ENCODE data around the gene PDE12.

DNA sequence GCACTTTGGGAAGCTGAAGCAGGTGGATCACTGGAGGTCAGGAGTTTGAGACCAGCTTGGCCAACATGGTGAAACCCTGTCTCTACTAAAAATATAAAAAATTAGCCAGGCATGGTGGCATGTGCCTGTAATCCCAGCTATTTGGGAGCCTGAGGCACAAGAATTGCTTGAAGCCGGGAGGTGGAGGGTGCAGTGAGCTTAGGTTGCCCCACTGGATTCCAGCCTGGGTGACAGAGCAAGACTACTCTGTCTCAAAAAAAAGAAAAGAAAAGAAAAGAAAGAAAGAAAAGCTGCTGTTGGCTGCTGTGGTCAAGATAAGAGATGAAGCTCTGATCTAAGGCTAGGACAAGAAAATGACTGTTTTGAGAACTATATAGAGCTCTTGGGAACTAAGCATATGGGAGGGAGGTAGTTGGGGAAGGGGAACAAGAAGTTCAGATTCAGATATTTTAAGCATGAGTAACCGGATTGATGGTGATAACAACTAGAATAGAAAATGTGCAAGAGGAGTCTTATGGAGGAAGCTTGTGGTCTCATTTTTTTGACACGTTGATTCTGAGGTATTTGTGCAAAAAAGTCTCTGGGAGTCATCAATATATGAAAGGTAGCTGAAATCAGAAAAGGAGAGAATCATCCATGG lies 37.7 kb upstream of the PDE12 start:
- TF ChIP-seq POLR2A (IDR thresholded peaks at IDR 0.05) (no peak), POLR2AphosphoS5 (IDR thresholded peaks at IDR 0.05) (no peak)
- TF ChIP-seq, protein P1, sequence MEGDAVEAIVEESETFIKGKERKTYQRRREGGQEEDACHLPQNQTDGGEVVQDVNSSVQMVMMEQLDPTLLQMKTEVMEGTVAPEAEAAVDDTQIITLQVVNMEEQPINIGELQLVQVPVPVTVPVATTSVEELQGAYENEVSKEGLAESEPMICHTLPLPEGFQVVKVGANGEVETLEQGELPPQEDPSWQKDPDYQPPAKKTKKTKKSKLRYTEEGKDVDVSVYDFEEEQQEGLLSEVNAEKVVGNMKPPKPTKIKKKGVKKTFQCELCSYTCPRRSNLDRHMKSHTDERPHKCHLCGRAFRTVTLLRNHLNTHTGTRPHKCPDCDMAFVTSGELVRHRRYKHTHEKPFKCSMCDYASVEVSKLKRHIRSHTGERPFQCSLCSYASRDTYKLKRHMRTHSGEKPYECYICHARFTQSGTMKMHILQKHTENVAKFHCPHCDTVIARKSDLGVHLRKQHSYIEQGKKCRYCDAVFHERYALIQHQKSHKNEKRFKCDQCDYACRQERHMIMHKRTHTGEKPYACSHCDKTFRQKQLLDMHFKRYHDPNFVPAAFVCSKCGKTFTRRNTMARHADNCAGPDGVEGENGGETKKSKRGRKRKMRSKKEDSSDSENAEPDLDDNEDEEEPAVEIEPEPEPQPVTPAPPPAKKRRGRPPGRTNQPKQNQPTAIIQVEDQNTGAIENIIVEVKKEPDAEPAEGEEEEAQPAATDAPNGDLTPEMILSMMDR (IDR thresholded peaks at IDR 0.05): no peak
